Muscle layer of colon (tissue), 2 donors: ENCODE results near the gene DISC1.

ENCODE experiments used
- H3K27ac ChIP-seq: one replicate; pipeline ENCODE4 v1.7.0; 2013; ENCODE audit warnings: low read depth, mild to moderate bottlenecking, low read length, moderate library complexity
- H3K27me3 ChIP-seq, 2 donors: one replicate each; pipeline ENCODE4 v1.7.0; 2013; ENCODE audit warnings: low read length in 2 of 2, mild to moderate bottlenecking in 2 of 2; ENCODE audit not compliant: insufficient read depth in 2 of 2, control insufficient read depth in 1 of 2
- H3K36me3 ChIP-seq: one replicate; pipeline ENCODE4 v1.7.0; 2013; ENCODE audit warnings: mild to moderate bottlenecking, low read length; ENCODE audit not compliant: insufficient read depth
- H3K4me1 ChIP-seq: one replicate; pipeline ENCODE4 v1.7.0; 2013; ENCODE audit warnings: mild to moderate bottlenecking, low read length; ENCODE audit not compliant: insufficient read depth
- H3K4me3 ChIP-seq, 2 donors: one replicate each; pipeline ENCODE4 v1.7.0; 2013; ENCODE audit warnings: low read length in 2 of 2, low read depth in 1 of 2, mild to moderate bottlenecking in 1 of 2, moderate library complexity in 1 of 2
- H3K9ac ChIP-seq: one replicate; pipeline ENCODE4 v1.7.0; 2013; ENCODE audit warnings: low read length
- H3K9me3 ChIP-seq: one replicate; pipeline ENCODE4 v1.7.0; 2013; ENCODE audit warnings: mild to moderate bottlenecking, low read length
- donor health status: abdominal sarcoma.
- donor health status: Adenocarcinoma of cecum.

DISC1 gene

GRCh38 chr1:231856894-231857293 is 230.3 kb downstream of the DISC1 start:
- no peak overlapping the region for H3K27ac ChIP-seq
- H3K27me3 ChIP-seq, result no peaks in the 10 kb centered on the region
- H3K4me1 ChIP-seq, result peaks cover 3% of the 10 kb centered on the region
- H3K4me3 ChIP-seq, result no peak overlapping the region
- H3K9ac ChIP-seq, result no peak overlapping the region
- no peaks in the 10 kb centered on the region for H3K36me3 ChIP-seq
- H3K9me3 ChIP-seq, result no peaks in the 10 kb centered on the region

- Histone ChIP-seq H3K9ac (no peak overlapping the region), H3K27ac (no peak overlapping the region), H3K9me3 (no peaks in the 10 kb centered on the region), H3K4me3 (no peak overlapping the region), H3K36me3 (no peaks in the 10 kb centered on the region), H3K27me3 (no peaks in the 10 kb centered on the region), H3K4me1 (peaks cover 11% of the 10 kb centered on the region)
Measured at GRCh38 chr1:231857609-231858135, 231.1 kb downstream of the DISC1 start.

GRCh38 chr1:231860221-231861088 is 233.9 kb downstream of the DISC1 start:
- H3K27ac ChIP-seq, result no peak overlapping the region
- peaks cover 11% of the 10 kb centered on the region for H3K4me1 ChIP-seq

GRCh38 chr1:231861541-231862481 is 235.2 kb downstream of the DISC1 start:
- no peaks in the 10 kb centered on the region for H3K27me3 ChIP-seq
- H3K4me3 ChIP-seq, result no peak overlapping the region
- no peaks in the 10 kb centered on the region for H3K36me3 ChIP-seq
- peaks cover 17% of the 10 kb centered on the region for H3K4me1 ChIP-seq
- H3K27ac ChIP-seq, result no peak overlapping the region
- no peak overlapping the region for H3K9ac ChIP-seq
- no peaks in the 10 kb centered on the region for H3K9me3 ChIP-seq

More at GRCh38 chr1:231860221-231861088, 233.9 kb downstream of the DISC1 start:
- H3K27me3 ChIP-seq, result no peaks in the 10 kb centered on the region
- H3K4me3 ChIP-seq, result no peak overlapping the region
- H3K9me3 ChIP-seq, result no peaks in the 10 kb centered on the region
- no peaks in the 10 kb centered on the region for H3K36me3 ChIP-seq
- no peak overlapping the region for H3K9ac ChIP-seq

GRCh38 chr1:231862611-231863010 is 236.0 kb downstream of the DISC1 start:
- peaks cover 25% of the 10 kb centered on the region for H3K4me1 ChIP-seq
- H3K9ac ChIP-seq, result no peak overlapping the region
- H3K27me3 ChIP-seq, result no peaks in the 10 kb centered on the region
- H3K9me3 ChIP-seq, result no peaks in the 10 kb centered on the region
- no peak overlapping the region for H3K27ac ChIP-seq
- no peak overlapping the region for H3K4me3 ChIP-seq
- no peaks in the 10 kb centered on the region for H3K36me3 ChIP-seq

GRCh38 chr1:231865331-231865730 is 238.7 kb downstream of the DISC1 start:
- Histone ChIP-seq H3K36me3 (no peaks in the 10 kb centered on the region), H3K27ac (no peak overlapping the region), H3K9ac (no peak overlapping the region), H3K4me3 (no peak overlapping the region), H3K4me1 (peaks cover 25% of the 10 kb centered on the region), H3K27me3 (no peaks in the 10 kb centered on the region), H3K9me3 (no peaks in the 10 kb centered on the region)

- Histone ChIP-seq H3K4me3 (no peak overlapping the region), H3K36me3 (no peaks in the 10 kb centered on the region), H3K27ac (no peak overlapping the region), H3K9me3 (no peaks in the 10 kb centered on the region), H3K27me3 (no peaks in the 10 kb centered on the region), H3K4me1 (peaks cover 24% of the 10 kb centered on the region), H3K9ac (peak overlapping the region; percentile 31)
Measured at GRCh38 chr1:231866392-231867331, 240.1 kb downstream of the DISC1 start.

- H3K9ac ChIP-seq, result no peak overlapping the region
- no peak overlapping the region for H3K27ac ChIP-seq
- H3K9me3 ChIP-seq, result no peaks in the 10 kb centered on the region
- H3K4me1 ChIP-seq, result peaks cover 14% of the 10 kb centered on the region
- no peaks in the 10 kb centered on the region for H3K36me3 ChIP-seq
- H3K27me3 ChIP-seq, result no peaks in the 10 kb centered on the region
- H3K4me3 ChIP-seq, result no peak overlapping the region
Measured at GRCh38 chr1:231867607-231868006, 241.0 kb downstream of the DISC1 start.

- Histone ChIP-seq H3K36me3 (no peaks in the 10 kb centered on the region), H3K27me3 (no peaks in the 10 kb centered on the region), H3K27ac (no peak overlapping the region), H3K4me3 (no peak overlapping the region), H3K9me3 (no peaks in the 10 kb centered on the region), H3K9ac (no peak overlapping the region), H3K4me1 (peaks cover 13% of the 10 kb centered on the region)
Measured at GRCh38 chr1:231869364-231869763, 242.8 kb downstream of the DISC1 start.

GRCh38 chr1:231871471-231871870 is 244.9 kb downstream of the DISC1 start:
- Histone ChIP-seq H3K36me3 (no peaks in the 10 kb centered on the region), H3K27ac (no peak overlapping the region), H3K4me3 (no peak overlapping the region), H3K9me3 (no peaks in the 10 kb centered on the region), H3K4me1 (peaks cover 11% of the 10 kb centered on the region), H3K27me3 (no peaks in the 10 kb centered on the region), H3K9ac (no peak overlapping the region)
